Measurements from ENCODE around the gene CHGA.

DNA sequence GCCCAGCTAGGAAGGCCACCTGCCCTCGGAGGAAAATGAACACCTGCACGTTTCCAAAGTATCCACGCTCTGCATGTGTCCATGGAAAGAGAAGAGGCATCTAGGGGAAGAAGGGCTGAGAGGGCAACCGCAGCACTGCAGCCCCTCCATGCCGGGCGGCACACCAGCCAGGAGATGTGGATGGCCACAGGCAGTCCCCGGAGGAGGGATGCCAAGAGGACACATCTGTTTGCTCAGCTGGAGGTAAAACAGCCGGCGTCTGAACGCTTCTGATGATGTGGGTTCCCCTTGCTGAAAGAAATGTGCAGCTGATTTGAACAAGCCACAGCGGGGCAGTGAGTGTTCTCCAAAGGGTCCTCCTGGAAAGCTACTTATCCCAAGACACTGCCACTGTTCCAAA lies 34.0 kb downstream of the CHGA start:
- TF ChIP-seq POLR2AphosphoS5 (IDR thresholded peaks at IDR 0.05) (no peak), POLR2A (IDR thresholded peaks at IDR 0.05) (no peak)
- TF ChIP-seq, protein P1, sequence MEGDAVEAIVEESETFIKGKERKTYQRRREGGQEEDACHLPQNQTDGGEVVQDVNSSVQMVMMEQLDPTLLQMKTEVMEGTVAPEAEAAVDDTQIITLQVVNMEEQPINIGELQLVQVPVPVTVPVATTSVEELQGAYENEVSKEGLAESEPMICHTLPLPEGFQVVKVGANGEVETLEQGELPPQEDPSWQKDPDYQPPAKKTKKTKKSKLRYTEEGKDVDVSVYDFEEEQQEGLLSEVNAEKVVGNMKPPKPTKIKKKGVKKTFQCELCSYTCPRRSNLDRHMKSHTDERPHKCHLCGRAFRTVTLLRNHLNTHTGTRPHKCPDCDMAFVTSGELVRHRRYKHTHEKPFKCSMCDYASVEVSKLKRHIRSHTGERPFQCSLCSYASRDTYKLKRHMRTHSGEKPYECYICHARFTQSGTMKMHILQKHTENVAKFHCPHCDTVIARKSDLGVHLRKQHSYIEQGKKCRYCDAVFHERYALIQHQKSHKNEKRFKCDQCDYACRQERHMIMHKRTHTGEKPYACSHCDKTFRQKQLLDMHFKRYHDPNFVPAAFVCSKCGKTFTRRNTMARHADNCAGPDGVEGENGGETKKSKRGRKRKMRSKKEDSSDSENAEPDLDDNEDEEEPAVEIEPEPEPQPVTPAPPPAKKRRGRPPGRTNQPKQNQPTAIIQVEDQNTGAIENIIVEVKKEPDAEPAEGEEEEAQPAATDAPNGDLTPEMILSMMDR (IDR thresholded peaks at IDR 0.05 in 8 of 11, conservative IDR thresholded peaks at IDR 0.05 in 3 of 11): no peak
